GM18861 (cell line): Measurements from ENCODE around the gene APOB.
"Not testable (repeated sequence)": the region's sequence is repeated elsewhere in the genome, so short reads cannot be mapped to it uniquely, and the experiment has no call there.

Experiments used
- ATAC-seq: cut with Tn5 transposase; IDR thresholded peaks from one replicate; pipeline ENCODE4 v1.9.1; 2021; ENCODE audit not compliant: unreplicated experiment

Gene APOB

GRCh38 chr2:21034156-21034971, 9.5 kb downstream of the APOB start:
- ATAC-seq = no peak

GRCh38 chr2:21033237-21034155, 10.4 kb downstream of the APOB start:
- no peak for ATAC-seq

- no peak for ATAC-seq
Measured at GRCh38 chr2:21032338-21033236, 11.3 kb downstream of the APOB start.

GRCh38 chr2:21030983-21031968, 12.6 kb downstream of the APOB start:
- ATAC-seq = no peak

GRCh38 chr2:21029519-21029918, 14.4 kb downstream of the APOB start:
- no peak for ATAC-seq

- not testable (repeated sequence) for ATAC-seq
Measured at GRCh38 chr2:21028951-21029350, 14.9 kb downstream of the APOB start.

GRCh38 chr2:21028021-21028947, 15.6 kb downstream of the APOB start:
- no peak for ATAC-seq

- ATAC-seq = no peak
Measured at GRCh38 chr2:21026479-21027282, 17.2 kb downstream of the APOB start.

- ATAC-seq = no peak
Measured at GRCh38 chr2:21025690-21026478, 18.0 kb downstream of the APOB start.

GRCh38 chr2:21024722-21025389, 19.0 kb downstream of the APOB start:
- ATAC-seq = no peak

- ATAC-seq = no peak
Measured at GRCh38 chr2:21024198-21024597, 19.7 kb downstream of the APOB start.

- no peak for ATAC-seq
Measured at GRCh38 chr2:21023419-21024181, 20.3 kb downstream of the APOB start.

GRCh38 chr2:21022792-21023367, 21.0 kb downstream of the APOB start:
- no peak for ATAC-seq

- ATAC-seq = no peak
Measured at GRCh38 chr2:21021430-21021829, 22.4 kb downstream of the APOB start.

GRCh38 chr2:21020668-21021288, 23.1 kb downstream of the APOB start:
- ATAC-seq = no peak
